OCI-LY7 (cell line): ENCODE data around the gene GRXCR1.

Experiments
- CTCF ChIP-seq: fragments of 200-600 bp; sonication (generic); conservative IDR thresholded peaks from 2 replicates; pipeline ENCODE4 v1.5.1; 2014; ENCODE audit warnings: mild to moderate bottlenecking, antibody characterized with exemption, low read length, moderate library complexity, mixed read lengths
- EZH2phosphoT487 ChIP-seq: fragments of 200-600 bp; sonication (generic); IDR thresholded peaks from 2 replicates; pipeline ENCODE4 v1.6.1; 2018; ENCODE audit warnings: low read depth, borderline replicate concordance, mild to moderate bottlenecking, mixed run types, antibody characterized with exemption, low read length, moderate library complexity, mixed read lengths

DNA sequence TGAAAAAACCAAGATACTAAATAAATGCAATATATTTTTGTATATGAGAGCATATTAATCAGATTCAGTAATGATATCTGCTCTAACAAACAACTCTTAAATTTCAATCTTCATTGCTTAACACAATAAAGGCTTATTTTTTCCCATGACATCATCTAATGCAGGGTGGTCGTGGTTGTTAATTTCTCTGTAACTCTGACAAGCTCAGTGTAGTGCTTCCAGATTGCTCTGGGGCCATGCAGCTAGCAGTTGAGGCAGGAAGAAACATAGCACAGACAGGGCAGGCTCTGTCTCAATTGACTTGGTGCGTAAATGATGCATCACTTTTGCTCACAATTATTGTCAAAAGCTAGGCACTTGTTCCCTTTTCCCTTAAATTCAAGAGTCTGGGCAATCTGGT, 869 bp upstream of the GRXCR1 start:
- TF ChIP-seq CTCF (no peak), EZH2phosphoT487 (no peak)
